Measurements from ENCODE around the gene SLC52A1.
"Not testable (repeated sequence)": the region's sequence is repeated elsewhere in the genome, so short reads cannot be mapped to it uniquely, and the experiment has no call there.

- TF ChIP-seq CTCF, POLR2A (IDR thresholded peaks at IDR 0.05): not testable (repeated sequence)
Measured at GRCh38 chr17:5075472-5075871, 40.2 kb upstream of the SLC52A1 start.
